Sigmoid colon (tissue), 7 donors: ENCODE data around the gene IGSF21. TPM values are rescaled to one million over a fixed set of nuclear protein-coding genes. Genes with fewer than 3 reads are reported as not detected.

Source experiments
- DNase-seq: peaks from one replicate; pipeline ENCODE4 v3.0.0-alpha.2; 2019
- H3K27ac ChIP-seq, 4 donors: fragments of 200-600 bp; sonication (generic); one replicate each; pipeline ENCODE4 v1.5.1; 2016 to 2019; ENCODE audit warnings: mild to moderate bottlenecking in 1 of 4
- H3K27me3 ChIP-seq, 3 donors: fragments of 200-600 bp; sonication (generic); one replicate each; pipeline ENCODE4 v1.5.1; 2019; ENCODE audit warnings: mild to moderate bottlenecking in 1 of 3
- H3K36me3 ChIP-seq, 4 donors: fragments of 200-600 bp; sonication (generic); one replicate each; pipeline ENCODE4 v1.5.1; 2016 to 2019
- H3K4me1 ChIP-seq, 4 donors: fragments of 200-600 bp; sonication (generic); one replicate each; pipeline ENCODE4 v1.5.1; 2017 to 2019
- H3K4me3 ChIP-seq, 4 donors: fragments of 200-600 bp; sonication (generic); one replicate each; pipeline ENCODE4 v1.5.1; 2017 to 2019; ENCODE audit warnings: mild to moderate bottlenecking in 2 of 4, moderate library complexity in 1 of 4
- H3K9me3 ChIP-seq, 4 donors: fragments of 200-600 bp in 3 of 4; sonication (generic) in 3 of 4; one replicate each; pipeline versions ENCODE4 v1.5.1 to v1.6.1; 2013 to 2019
- EP300 ChIP-seq, 4 donors: sonication (generic); formaldehyde crosslinking; IDR thresholded peaks; one replicate each; pipeline ENCODE4 v1.6.1; 2017; ENCODE audit warnings: antibody characterized with exemption in 4 of 4
- POLR2A ChIP-seq, 2 donors: fragments of 450-650 bp; IDR thresholded peaks; one replicate each; pipeline ENCODE4 v1.6.1; 2016; ENCODE audit warnings: antibody characterized with exemption in 2 of 2, mild to moderate bottlenecking in 2 of 2, moderate library complexity in 2 of 2
- POLR2AphosphoS5 ChIP-seq, 4 donors: sonication (generic); formaldehyde crosslinking; IDR thresholded peaks; one replicate each; pipeline ENCODE4 v1.6.1; 2017; ENCODE audit warnings: antibody characterized with exemption in 4 of 4
- WGBS, 2 donors: extraction: QIAGEN DNeasy Blood & Tissue Kit; methylation state at CpG; one replicate each; pipeline ENCODE4 v1.1.7; 2013; 5-methylcytosine and 5-hydroxymethylcytosine counted together
- intact Hi-C: fragments of 100-400 bp; cut with DNase I; formaldehyde crosslinking; loops from one replicate; pipeline ENCODE4 v1.15.1; 2023
- polyA plus RNA-seq, 3 donors: library from polyadenylated mRNA; stranded (reverse); fragments of 200-250 nt; gene quantifications; one replicate each; pipeline ENCODE4 v1.2.3, GENCODE V29; 2013
- total RNA-seq, 4 donors: library from RNA; depleted of rRNA; stranded (reverse); fragments of >200 nt; gene quantifications; one replicate each; pipeline ENCODE4 v1.1.0, GENCODE V29; 2016
- TF ChIP-seq, protein P1 (sequence below), 4 experiments: fragments of 450-650 bp in 3 of 4; fragments of 200-600 bp in 1 of 4; IDR thresholded peaks; one replicate each; pipeline ENCODE4 v1.5.1; 2016 to 2019; ENCODE audit warnings: antibody characterized with exemption in 4 of 4, mild to moderate bottlenecking in 3 of 4, moderate library complexity in 2 of 4
- donor health status: healthy with polysubstance abuse.
- donor health status: Bipolar disorder and iron deficiency.
- donor health status: healthy.

The IGSF21 gene
- total and polyA plus RNA-seq, 7 donors = 0.55 to 2.6 (median 1.1) TPM; not detected in 2

DNA sequence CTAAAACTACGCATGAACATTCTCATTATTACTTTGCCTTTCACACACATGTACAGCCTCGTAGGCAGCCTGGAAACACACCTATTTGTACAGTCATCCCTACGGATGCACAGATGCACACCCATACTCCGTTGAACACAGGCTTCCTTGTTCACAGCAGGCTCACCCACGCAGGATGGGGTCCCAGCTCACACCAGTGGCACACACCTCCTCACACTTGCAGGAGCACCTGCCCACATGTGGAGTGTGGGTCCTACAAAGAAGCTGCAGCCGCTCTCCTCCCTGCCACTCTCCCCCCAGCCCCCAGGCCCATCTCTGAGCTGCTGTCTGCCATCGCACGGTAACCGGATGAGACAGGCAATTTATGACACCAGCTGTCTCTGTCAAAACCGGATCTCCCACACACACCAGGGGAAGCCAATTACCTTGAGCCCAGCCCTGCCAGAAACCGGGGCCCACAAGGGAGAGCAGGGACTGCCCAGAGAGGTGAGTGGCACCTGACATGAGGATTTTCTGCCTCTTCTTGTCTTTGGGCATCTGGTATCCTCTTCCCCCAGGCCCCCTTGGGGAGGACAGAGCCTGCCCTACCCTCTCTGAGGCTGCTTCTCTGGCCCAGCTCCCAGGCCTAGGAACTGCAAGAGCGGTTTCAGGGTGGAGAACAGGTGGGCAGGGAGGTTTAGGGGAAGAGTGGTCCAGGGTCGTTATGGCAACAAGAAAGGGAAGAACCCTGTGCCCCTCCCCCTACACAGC, 175.4 kb downstream of the IGSF21 start:
- no peaks in the 10 kb centered on the region for H3K36me3 ChIP-seq
- no peak overlapping the region for H3K27ac ChIP-seq
- H3K4me1 ChIP-seq = no peaks in the 10 kb centered on the region
- 17 to 41% methylated on average over 13 of the region's 13 CpGs for WGBS, 2 donors
- H3K27me3 ChIP-seq = peaks cover 0 to 15% (median 0%) of the 10 kb centered on the region in 3 donors
- no peaks in the 10 kb centered on the region for H3K9me3 ChIP-seq
- DNase-seq = no peak
- intact Hi-C loops = no loop called here
- no peak overlapping the region for H3K4me3 ChIP-seq
- TF ChIP-seq, protein P1, sequence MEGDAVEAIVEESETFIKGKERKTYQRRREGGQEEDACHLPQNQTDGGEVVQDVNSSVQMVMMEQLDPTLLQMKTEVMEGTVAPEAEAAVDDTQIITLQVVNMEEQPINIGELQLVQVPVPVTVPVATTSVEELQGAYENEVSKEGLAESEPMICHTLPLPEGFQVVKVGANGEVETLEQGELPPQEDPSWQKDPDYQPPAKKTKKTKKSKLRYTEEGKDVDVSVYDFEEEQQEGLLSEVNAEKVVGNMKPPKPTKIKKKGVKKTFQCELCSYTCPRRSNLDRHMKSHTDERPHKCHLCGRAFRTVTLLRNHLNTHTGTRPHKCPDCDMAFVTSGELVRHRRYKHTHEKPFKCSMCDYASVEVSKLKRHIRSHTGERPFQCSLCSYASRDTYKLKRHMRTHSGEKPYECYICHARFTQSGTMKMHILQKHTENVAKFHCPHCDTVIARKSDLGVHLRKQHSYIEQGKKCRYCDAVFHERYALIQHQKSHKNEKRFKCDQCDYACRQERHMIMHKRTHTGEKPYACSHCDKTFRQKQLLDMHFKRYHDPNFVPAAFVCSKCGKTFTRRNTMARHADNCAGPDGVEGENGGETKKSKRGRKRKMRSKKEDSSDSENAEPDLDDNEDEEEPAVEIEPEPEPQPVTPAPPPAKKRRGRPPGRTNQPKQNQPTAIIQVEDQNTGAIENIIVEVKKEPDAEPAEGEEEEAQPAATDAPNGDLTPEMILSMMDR (IDR thresholded peaks at IDR 0.05) = no peak
- TF ChIP-seq EP300 (IDR thresholded peaks at IDR 0.05) (no peak), POLR2AphosphoS5 (IDR thresholded peaks at IDR 0.05) (no peak), POLR2A (IDR thresholded peaks at IDR 0.05) (no peak)

DNA sequence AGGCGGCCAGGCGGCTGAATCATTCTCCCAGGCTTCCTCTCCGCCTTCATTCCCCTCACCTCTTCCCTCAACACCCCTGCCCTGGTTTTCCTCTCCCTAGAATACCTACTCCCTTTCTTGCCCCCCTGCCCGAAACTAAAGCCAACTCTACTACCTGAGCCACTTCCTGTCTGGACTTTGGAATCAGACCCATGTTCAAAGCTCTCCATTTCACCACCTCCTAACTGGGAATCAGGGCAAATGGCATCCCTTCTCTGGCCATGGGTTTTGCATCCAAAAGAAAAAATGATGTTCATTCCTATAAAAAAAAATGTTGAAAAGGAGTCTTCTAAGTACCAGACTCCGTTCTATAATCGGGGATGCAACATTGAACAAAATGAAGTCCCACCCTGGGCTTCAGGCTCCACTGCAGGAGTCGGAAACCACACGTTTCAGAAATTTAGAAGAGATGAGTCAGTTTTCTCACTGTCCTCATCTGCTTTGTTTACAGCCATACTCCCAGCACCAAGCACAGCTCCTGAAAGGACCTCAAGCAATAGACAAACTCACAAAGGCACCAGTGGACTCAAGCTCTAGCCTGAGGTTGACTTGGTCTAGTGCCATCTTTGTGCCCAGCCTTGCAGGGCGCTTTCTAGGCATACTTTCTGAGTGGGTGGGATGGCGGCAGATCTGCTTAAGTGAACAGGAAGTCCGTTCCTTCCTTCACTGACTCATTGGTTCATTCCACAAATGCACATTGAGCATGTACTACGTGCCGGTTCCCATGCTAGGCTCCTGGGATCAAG, 176.2 kb downstream of the IGSF21 start:
- no peak overlapping the region for H3K27ac ChIP-seq
- no peak overlapping the region for H3K4me3 ChIP-seq
- WGBS, 2 donors = 61 to 66% methylated on average over 13 of the region's 13 CpGs
- no peak for TF ChIP-seq EP300 (IDR thresholded peaks at IDR 0.05)
- TF ChIP-seq POLR2AphosphoS5 (IDR thresholded peaks at IDR 0.05) = no peak
- no peak for TF ChIP-seq POLR2A (IDR thresholded peaks at IDR 0.05)
- TF ChIP-seq, protein P1 (IDR thresholded peaks at IDR 0.05) = no peak
- DNase-seq = no peak
- H3K27me3 ChIP-seq = peaks cover 0 to 15% (median 0%) of the 10 kb centered on the region in 3 donors
- H3K4me1 ChIP-seq = no peaks in the 10 kb centered on the region
- no peaks in the 10 kb centered on the region for H3K36me3 ChIP-seq
- H3K9me3 ChIP-seq = no peaks in the 10 kb centered on the region
- intact Hi-C loops = no loop called here

- WGBS, 2 donors = 13 to 48% methylated on average over 11 of the region's 11 CpGs
- Histone ChIP-seq H3K36me3 (no peaks in the 10 kb centered on the region), H3K4me3 (no peak overlapping the region), H3K4me1 (no peaks in the 10 kb centered on the region), H3K27me3 (peaks cover 0 to 15% (median 0%) of the 10 kb centered on the region in 3 donors), H3K9me3 (no peaks in the 10 kb centered on the region), H3K27ac (no peak overlapping the region)
- no peak for DNase-seq
- TF ChIP-seq EP300 (IDR thresholded peaks at IDR 0.05) (no peak), POLR2AphosphoS5 (IDR thresholded peaks at IDR 0.05) (no peak)
- intact Hi-C loops = no loop called here
These were observed 177.4 kb downstream of the IGSF21 start for GRCh38 chr1:18284805-18285537.

- Histone ChIP-seq H3K36me3 (no peaks in the 10 kb centered on the region), H3K27ac (no peak overlapping the region), H3K4me3 (no peak overlapping the region), H3K4me1 (no peaks in the 10 kb centered on the region), H3K27me3 (peaks cover 0 to 15% (median 0%) of the 10 kb centered on the region in 3 donors), H3K9me3 (no peaks in the 10 kb centered on the region)
- no peak for DNase-seq
- WGBS, 2 donors = 69 to 88% methylated on average over 7 of the region's 7 CpGs
- TF ChIP-seq EP300 (IDR thresholded peaks at IDR 0.05) (no peak), POLR2AphosphoS5 (IDR thresholded peaks at IDR 0.05) (no peak), POLR2A (IDR thresholded peaks at IDR 0.05) (no peak)
- TF ChIP-seq, protein P1 (IDR thresholded peaks at IDR 0.05) = no peak
- intact Hi-C loops = no loop called here
These were observed 177.9 kb downstream of the IGSF21 start for GRCh38 chr1:18285538-18285924.

DNA sequence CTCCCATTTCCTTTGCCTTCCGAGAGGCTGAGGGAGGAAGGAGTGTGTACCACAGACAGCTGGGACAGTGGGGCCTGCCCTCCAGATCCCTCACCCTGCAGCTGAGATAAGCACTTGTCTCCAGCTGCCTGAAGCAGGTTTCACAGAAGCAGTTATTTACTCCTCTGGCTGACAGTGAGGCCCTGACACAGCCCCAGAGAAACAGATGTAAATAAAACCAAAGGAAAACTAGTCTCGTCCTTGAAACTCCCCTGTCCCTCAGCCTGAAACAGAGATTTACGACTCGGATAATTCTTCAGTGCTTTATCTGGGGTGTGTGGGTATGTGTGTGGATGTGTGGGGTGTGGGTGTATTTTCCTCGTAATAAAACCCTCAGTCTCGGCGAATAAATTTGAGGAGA, 181.1 kb downstream of the IGSF21 start:
- Histone ChIP-seq H3K4me1 (no peaks in the 10 kb centered on the region), H3K36me3 (no peaks in the 10 kb centered on the region), H3K9me3 (no peaks in the 10 kb centered on the region), H3K4me3 (no peak overlapping the region), H3K27ac (no peak overlapping the region), H3K27me3 (peaks cover 0 to 4% (median 0%) of the 10 kb centered on the region in 3 donors)
- intact Hi-C loops = no loop called here
- DNase-seq = no peak
- 6 to 37% methylated on average over 7 of the region's 7 CpGs for WGBS, 2 donors
- TF ChIP-seq, protein P1 (IDR thresholded peaks at IDR 0.05) = no peak
- TF ChIP-seq POLR2AphosphoS5 (IDR thresholded peaks at IDR 0.05) (no peak), POLR2A (IDR thresholded peaks at IDR 0.05) (no peak), EP300 (IDR thresholded peaks at IDR 0.05) (no peak)
